HG03558 (cell line): ENCODE measurements around the gene GLYATL2.

Source experiments
- ATAC-seq: cut with Tn5 transposase; IDR thresholded peaks from one replicate; pipeline ENCODE4 v1.9.1; 2021; ENCODE audit warnings: moderate number of reproducible peaks; ENCODE audit not compliant: unreplicated experiment; ENCODE audit errors: extremely low read depth

GLYATL2 gene

DNA sequence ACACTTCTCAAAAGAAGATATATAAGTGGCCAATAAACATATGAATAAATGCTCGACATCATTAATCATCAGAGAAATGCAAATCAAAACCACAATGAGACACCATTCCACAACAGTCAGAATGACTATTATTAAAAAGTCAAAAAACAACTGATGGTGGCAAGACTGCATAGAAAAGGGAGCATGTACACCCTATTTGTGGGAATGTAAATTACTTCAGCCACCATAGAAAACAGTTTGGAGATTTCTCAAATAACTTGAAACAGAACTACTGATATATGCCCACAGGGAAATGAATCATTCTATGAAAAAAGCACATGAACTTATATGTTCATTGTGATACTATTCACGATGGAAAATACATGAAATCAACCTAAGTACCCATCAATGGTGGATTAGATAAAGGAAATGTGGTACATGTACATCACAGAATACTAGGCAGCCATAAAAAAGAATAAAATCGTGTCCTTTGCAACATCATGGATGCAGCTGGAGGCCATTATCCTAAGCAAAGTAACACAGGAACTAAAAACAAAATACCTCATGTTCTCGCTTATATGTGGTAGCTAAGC is 42.4 kb downstream of the GLYATL2 start:
- ATAC-seq = no peak

DNA sequence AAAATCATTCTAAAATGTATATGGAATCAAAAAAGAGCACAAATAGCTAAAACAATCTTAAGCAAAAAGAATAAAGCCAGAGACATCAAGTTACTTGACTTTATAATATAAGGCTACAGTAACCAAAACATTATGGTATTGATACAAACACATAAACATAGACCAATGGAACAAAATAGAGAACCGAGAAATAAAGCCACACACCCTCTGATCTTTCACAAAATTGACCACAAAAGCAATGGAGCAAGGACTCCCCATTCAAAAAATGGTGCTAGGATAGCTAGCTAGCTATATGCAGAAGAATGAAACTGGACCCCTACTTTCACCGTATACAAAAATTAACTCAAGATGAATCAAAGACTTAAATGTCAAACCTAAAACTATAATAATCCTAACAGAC is 43.2 kb downstream of the GLYATL2 start:
- ATAC-seq = no peak

DNA sequence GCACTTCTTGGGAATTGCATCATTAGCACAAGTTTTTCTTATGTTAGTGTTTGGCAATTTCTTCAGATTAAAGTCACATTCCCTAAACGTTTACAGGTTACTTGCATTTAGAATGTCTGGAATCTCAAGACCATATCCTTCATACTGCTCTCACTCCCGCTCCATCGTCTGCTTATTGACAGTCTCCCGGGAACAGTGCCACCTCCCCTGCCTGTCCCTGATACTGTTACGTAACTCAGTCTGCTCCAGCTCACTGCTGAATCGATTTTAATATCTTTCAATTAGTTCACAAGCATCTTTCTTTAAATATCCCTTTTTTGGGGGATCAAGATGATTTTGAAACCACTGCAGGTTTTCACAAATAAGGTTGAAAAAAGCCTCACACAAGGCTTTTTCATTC is 48.2 kb downstream of the GLYATL2 start:
- no peak for ATAC-seq

DNA sequence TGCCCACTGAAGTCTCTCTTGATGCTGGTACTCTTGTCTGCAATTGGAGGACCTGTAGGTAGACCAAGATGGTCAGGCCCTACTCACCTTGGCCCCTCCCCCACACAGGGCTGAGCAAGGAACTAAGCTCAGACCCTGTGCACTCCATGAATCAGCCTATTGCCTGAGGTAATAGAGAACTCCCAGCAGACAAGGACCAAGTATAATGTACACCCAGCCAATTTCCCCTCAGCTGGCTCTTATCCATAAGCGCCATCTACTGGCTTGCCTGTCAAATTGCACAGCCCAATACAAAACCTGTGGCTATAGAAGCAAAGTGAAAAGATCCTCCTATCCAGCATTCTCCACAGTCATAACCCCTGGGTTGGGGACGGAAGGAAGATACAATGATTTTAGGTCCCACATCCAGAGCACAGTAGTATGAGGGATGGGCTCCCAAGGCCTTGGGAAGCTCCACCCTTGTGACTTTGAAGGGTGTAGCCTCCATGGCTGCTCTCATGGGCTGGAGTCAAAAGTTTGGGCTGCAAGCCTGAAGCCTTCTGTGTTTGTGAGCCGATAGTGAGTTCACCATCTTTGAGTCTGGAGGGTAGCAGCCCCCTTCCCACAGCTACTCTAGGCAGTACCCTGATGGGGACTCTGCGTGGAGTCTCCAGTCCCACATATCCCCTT is 56.0 kb downstream of the GLYATL2 start:
- ATAC-seq = peak; percentile 91

DNA sequence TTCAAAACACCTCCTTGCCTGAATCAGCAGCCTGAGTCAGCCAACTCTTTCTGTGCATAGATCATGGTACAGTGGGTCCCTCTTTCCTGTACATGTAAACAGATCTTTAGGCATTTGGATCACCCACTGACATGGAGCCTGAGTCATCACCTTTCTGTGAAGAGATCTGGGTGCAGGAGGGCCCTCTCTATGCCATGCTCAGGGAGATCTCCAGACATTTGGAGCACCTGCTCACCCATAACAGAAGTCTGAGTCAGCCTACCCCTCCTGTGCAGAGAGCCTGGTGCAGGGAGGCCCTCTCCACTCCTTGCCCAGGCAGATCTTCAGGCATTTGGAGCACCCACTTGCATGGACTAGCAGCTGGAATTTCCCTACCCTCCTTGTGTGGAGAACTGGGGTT is 56.6 kb downstream of the GLYATL2 start:
- ATAC-seq = no peak

DNA sequence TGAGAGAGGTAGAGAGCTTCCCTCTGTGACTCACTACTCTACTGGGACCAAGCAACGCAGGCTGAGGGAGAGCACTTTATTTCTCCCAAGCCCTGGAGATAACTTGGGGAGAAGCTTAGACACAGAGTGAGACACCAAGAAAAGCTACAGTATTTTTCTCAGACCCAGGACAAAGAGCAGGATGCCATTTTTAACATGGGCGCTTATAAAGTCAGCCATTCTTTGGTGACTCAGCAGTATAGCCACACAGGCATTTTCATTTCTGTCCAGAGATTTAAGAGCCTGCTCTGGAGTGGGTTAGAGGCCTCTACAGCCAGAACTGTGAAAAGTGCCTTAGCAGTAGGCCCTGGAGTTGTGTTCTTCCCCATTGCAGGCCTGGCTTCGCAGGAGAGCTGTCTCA is 57.8 kb downstream of the GLYATL2 start:
- ATAC-seq = no peak

DNA sequence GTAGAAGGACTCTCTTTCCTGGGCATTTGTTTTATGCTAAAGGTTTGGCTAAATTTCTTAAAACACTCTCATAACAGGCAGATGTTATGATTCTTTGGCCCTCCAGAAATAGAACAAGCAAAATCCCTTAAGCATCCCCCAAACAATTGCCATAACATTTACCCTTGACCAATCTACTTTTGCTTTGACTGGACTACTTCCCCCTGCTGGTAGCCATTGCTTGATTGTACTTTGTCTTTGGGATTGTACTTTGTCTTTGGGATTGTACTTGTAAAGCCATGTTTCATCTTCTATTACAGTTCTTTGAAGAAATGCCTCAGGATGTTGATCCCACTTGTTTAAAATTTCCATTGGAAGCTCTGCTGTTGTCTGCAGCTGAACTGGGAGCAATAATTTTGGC is 59.5 kb downstream of the GLYATL2 start:
- ATAC-seq = no peak
